GM18861 (cell line): ENCODE results near the gene MMP11.

ENCODE experiments used
- ATAC-seq: cut with Tn5 transposase; IDR thresholded peaks from one replicate; pipeline ENCODE4 v1.9.1; 2021; ENCODE audit not compliant: unreplicated experiment

Gene MMP11

GRCh38 chr22:23756891-23757290 lies 15.8 kb upstream of the MMP11 start:
- no peak for ATAC-seq

- ATAC-seq: no peak
These were observed 13.1 kb upstream of the MMP11 start for GRCh38 chr22:23759566-23759965.

- ATAC-seq: no peak
These were observed 12.6 kb upstream of the MMP11 start for GRCh38 chr22:23760056-23760455.

- no peak for ATAC-seq
These were observed 9.6 kb upstream of the MMP11 start, which contains the start of gene C22orf15 for GRCh38 chr22:23762842-23763578. TSS of gene C22orf15 (plus strand) at chr22:23762990. CDS start at chr22:23763307, 317 bp downstream.

- no peak for ATAC-seq
These were observed 9.1 kb upstream of the MMP11 start for GRCh38 chr22:23763579-23763945.

GRCh38 chr22:23763954-23764353 lies 8.7 kb upstream of the MMP11 start:
- no peak for ATAC-seq

GRCh38 chr22:23764899-23765881 lies 7.5 kb upstream of the MMP11 start:
- ATAC-seq: no peak

GRCh38 chr22:23767303-23767672 lies 5.4 kb upstream of the MMP11 start:
- ATAC-seq: no peak

- ATAC-seq: no peak
These were observed 4.7 kb upstream of the MMP11 start, which contains the start of gene CHCHD10 for GRCh38 chr22:23767673-23768548. TSS of gene CHCHD10 (minus strand) at chr22:23767972. CDS start at chr22:23767874, 98 bp downstream.

- ATAC-seq: no peak
These were observed 3.2 kb upstream of the MMP11 start for GRCh38 chr22:23769321-23769965.

- no peak for ATAC-seq
These were observed 367 bp upstream of the MMP11 start for GRCh38 chr22:23772315-23772648.

- ATAC-seq: no peak
These were observed 949 bp downstream of the MMP11 start for GRCh38 chr22:23773483-23774113.

GRCh38 chr22:23774114-23774921 lies 1.7 kb downstream of the MMP11 start:
- no peak for ATAC-seq

- ATAC-seq: no peak
These were observed 2.3 kb downstream of the MMP11 start for GRCh38 chr22:23774922-23775436.

- ATAC-seq: no peak
These were observed 3.2 kb downstream of the MMP11 start for GRCh38 chr22:23775779-23776375.

- no peak for ATAC-seq
These were observed 5.3 kb downstream of the MMP11 start for GRCh38 chr22:23777776-23778576.

GRCh38 chr22:23778577-23778900 lies 5.9 kb downstream of the MMP11 start:
- no peak for ATAC-seq

GRCh38 chr22:23779083-23779482 lies 6.4 kb downstream of the MMP11 start:
- no peak for ATAC-seq
